ENCODE data around the gene SORCS1.

SORCS1 gene

GRCh38 chr10:107103174-107104025, 61.1 kb downstream of the SORCS1 start:
- DNase-seq: no peak

- no peak for DNase-seq
Observed at GRCh38 chr10:107098326-107098725, 66.2 kb downstream of the SORCS1 start.

- DNase-seq: no peak
Observed at GRCh38 chr10:107094824-107095522, 69.5 kb downstream of the SORCS1 start.

- DNase-seq: no peak
Observed at GRCh38 chr10:107092321-107092720, 72.2 kb downstream of the SORCS1 start.

GRCh38 chr10:107091126-107091525, 73.4 kb downstream of the SORCS1 start:
- DNase-seq: no peak

- DNase-seq: no peak
Observed at GRCh38 chr10:107085665-107086525, 78.6 kb downstream of the SORCS1 start.

- no peak for DNase-seq
Observed at GRCh38 chr10:107083388-107084009, 81.0 kb downstream of the SORCS1 start.

- DNase-seq: no peak
Observed at GRCh38 chr10:107081644-107082043, 82.9 kb downstream of the SORCS1 start.

- no peak for DNase-seq
Observed at GRCh38 chr10:107075117-107075516, 89.4 kb downstream of the SORCS1 start.

- DNase-seq: no peak
Observed at GRCh38 chr10:107072786-107073185, 91.7 kb downstream of the SORCS1 start.

GRCh38 chr10:107072028-107072427, 92.5 kb downstream of the SORCS1 start:
- no peak for DNase-seq

- no peak for DNase-seq
Observed at GRCh38 chr10:107071301-107071700, 93.2 kb downstream of the SORCS1 start.

GRCh38 chr10:107067843-107068242, 96.7 kb downstream of the SORCS1 start:
- no peak for DNase-seq

GRCh38 chr10:107064075-107064474, 100.4 kb downstream of the SORCS1 start:
- DNase-seq: no peak

- DNase-seq: no peak
Observed at GRCh38 chr10:107059872-107060271, 104.6 kb downstream of the SORCS1 start.

- no peak for DNase-seq
Observed at GRCh38 chr10:107059068-107059804, 105.3 kb downstream of the SORCS1 start.

- DNase-seq: no peak
Observed at GRCh38 chr10:107058331-107058730, 106.2 kb downstream of the SORCS1 start.

- no peak for DNase-seq
Observed at GRCh38 chr10:107056182-107056581, 108.3 kb downstream of the SORCS1 start.

- no peak for DNase-seq
Observed at GRCh38 chr10:107054469-107055156, 109.9 kb downstream of the SORCS1 start.

- DNase-seq: no peak
Observed at GRCh38 chr10:107051769-107052168, 112.7 kb downstream of the SORCS1 start.

- no peak for DNase-seq
Observed at GRCh38 chr10:107043461-107043860, 121.0 kb downstream of the SORCS1 start.
